C4-2B (cell line): ENCODE measurements around the gene RNF10.
"Not testable (repeated sequence)": the region's sequence is repeated elsewhere in the genome, so short reads cannot be mapped to it uniquely, and the experiment has no call there.

Source experiments
- H3K27ac ChIP-seq: fragments of 450-650 bp; 2 replicates; pipeline ENCODE4 v1.5.1; 2017
- CTCF ChIP-seq: fragments of 450-650 bp; conservative IDR thresholded peaks from 2 replicates; pipeline ENCODE4 v1.5.1; 2017; ENCODE audit warnings: mild to moderate bottlenecking
- ZFX ChIP-seq: fragments of 450-650 bp; IDR thresholded peaks from 2 replicates; pipeline ENCODE4 v1.6.1; 2017

The RNF10 gene

GRCh38 chr12:120614848-120615247 is 80.7 kb downstream of the RNF10 start:
- H3K27ac ChIP-seq: no peak overlapping the region
- TF ChIP-seq ZFX (no peak), CTCF (no peak)

DNA sequence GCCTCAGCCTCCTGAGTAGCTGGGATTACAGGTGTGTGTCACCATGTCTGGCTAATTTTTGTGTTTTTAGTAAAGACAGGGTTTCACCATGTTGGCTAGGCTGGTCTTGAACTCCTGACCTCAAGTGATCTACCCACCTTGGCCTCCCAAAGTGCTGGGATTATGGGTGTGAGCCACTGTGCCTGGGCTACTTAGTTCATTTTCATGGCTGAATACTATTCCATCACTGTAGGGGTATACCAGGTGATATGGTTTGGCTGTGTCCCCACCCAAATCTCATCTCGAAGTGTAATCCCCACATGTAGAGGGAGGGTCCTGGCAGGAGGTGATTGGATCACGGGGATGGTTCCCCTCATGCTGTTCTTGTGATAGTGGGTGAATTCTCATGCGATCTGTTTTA is 83.0 kb downstream of the RNF10 start:
- H3K27ac ChIP-seq: not testable (repeated sequence)

DNA sequence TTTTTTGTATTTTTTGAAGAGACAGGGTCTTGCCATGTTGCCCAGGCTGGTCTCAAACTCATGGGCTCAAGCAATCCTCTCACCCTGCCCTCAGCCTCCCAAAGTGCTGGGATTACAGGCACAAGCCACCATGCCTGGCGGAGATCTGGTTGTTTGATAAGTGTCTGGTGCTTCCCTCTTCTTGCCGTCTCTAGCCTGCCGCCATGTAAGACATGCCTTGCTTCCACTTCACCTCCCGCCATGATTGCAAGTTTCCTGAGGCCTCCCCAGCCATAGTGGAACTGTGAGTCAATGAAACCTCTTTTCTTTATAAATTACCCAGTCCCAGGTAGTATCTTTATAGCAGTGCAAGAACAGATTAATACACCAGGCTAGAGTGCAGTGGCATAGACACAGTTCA is 83.6 kb downstream of the RNF10 start:
- H3K27ac ChIP-seq: not testable (repeated sequence)

- TF ChIP-seq ZFX (no peak), CTCF (no peak)
- no peak overlapping the region for H3K27ac ChIP-seq
Observed at GRCh38 chr12:120618954-120619615, 84.9 kb downstream of the RNF10 start.

- no peak overlapping the region for H3K27ac ChIP-seq
- TF ChIP-seq CTCF: no peak
- no peak for TF ChIP-seq ZFX
Observed at GRCh38 chr12:120620624-120621023, 86.5 kb downstream of the RNF10 start.

DNA sequence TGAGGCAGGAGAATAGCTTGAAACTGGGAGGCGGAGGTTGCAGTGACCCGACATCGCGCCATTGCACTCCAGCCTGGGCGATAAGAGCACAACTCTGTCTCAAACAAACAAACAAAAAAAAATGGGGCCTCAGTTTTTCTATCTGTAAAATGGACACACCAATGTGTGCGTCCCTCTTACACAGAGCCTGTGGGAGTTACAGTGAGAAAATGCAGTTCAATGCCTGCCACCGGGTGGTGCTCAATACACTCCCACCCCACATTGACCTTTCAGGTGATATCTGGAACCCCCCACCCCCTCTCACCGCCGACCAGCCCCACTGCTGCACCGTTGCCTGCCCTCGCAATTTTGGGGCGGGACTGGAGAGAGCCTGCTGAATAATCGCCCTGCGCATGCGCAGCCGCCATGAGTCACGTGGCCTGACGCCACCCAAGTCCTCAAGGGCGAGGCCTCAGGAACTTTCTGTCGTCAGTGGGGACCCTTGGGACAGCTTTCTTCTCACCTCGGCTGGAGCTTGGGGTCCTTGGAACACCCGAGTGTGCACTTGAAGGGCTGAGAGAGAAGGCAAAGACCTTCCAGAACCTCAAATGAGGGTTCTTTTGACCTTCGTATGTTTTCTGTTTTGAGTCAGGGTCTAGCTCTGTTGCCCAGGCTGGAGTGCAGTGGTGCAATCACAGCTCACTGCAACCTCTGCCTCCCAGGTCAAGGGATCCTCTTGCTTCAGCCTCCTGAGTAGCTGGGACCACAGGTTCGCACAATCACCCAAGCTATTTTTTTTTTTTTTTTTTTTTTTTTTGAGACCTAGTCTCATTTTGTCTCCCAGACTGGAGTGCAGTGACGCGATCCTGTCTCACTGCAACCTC is 91.6 kb downstream of the RNF10 start:
- TF ChIP-seq CTCF: no peak
- no peak overlapping the region for H3K27ac ChIP-seq
